OCI-LY3 (cell line): Measurements from ENCODE around the gene IL1RN.

Source experiments
- EZH2phosphoT487 ChIP-seq: fragments of 200-600 bp; shearing (Covaris generic); IDR thresholded peaks from 2 replicates; pipeline ENCODE4 v1.6.1; 2018; ENCODE audit warnings: antibody characterized with exemption, mixed run types, low read depth
- TF ChIP-seq, protein P1 (sequence below): fragments of 200-600, 300-600 bp; sonication (generic); IDR thresholded peaks from 2 replicates; pipeline ENCODE4 v1.5.1; 2014; ENCODE audit warnings: antibody characterized with exemption, low read length, low read depth

DNA sequence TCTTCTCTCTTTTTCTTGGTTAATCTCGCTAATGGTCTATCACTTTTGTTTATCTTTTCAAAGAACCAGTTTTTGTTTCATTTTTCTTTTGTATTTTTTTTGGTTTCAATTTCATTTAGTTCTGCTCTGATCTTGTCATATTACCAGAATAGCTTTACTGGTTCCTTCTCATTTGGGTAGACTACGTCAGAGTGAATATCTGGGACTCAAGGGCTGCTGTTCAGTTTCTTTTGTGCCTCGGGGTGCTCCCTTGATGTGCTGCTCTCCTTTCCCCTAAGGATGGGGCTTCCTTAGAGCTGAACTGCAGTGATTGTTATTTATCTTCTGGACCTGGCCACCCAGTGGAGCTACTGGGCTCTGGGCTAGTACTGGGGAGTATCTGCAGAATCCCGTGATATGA lies 29.4 kb upstream of the IL1RN start:
- TF ChIP-seq, protein P1, sequence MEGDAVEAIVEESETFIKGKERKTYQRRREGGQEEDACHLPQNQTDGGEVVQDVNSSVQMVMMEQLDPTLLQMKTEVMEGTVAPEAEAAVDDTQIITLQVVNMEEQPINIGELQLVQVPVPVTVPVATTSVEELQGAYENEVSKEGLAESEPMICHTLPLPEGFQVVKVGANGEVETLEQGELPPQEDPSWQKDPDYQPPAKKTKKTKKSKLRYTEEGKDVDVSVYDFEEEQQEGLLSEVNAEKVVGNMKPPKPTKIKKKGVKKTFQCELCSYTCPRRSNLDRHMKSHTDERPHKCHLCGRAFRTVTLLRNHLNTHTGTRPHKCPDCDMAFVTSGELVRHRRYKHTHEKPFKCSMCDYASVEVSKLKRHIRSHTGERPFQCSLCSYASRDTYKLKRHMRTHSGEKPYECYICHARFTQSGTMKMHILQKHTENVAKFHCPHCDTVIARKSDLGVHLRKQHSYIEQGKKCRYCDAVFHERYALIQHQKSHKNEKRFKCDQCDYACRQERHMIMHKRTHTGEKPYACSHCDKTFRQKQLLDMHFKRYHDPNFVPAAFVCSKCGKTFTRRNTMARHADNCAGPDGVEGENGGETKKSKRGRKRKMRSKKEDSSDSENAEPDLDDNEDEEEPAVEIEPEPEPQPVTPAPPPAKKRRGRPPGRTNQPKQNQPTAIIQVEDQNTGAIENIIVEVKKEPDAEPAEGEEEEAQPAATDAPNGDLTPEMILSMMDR: no peak
- TF ChIP-seq EZH2phosphoT487: no peak
